Brain microvascular endothelial cell (primary cell): ENCODE data around the gene ASB18.

Experiments used
- DNase-seq: peaks from one replicate; pipeline ENCODE4 v3.0.0-alpha.2; 2020
- H3K27ac ChIP-seq: fragments of 250-450 bp; sonication (Bioruptor Pico); 2 replicates; pipeline ENCODE4 v1.5.1; 2020; ENCODE audit warnings: mild to moderate bottlenecking, moderate library complexity
- H3K27me3 ChIP-seq: fragments of 250-450 bp; sonication (Bioruptor Pico); replicated peaks from 2 replicates; pipeline ENCODE4 v1.5.1; 2020; ENCODE audit warnings: mild to moderate bottlenecking
- H3K36me3 ChIP-seq: fragments of 250-450 bp; sonication (Bioruptor Pico); replicated peaks from 2 replicates; pipeline ENCODE4 v1.5.1; 2020; ENCODE audit warnings: mild to moderate bottlenecking
- H3K4me3 ChIP-seq: 2 replicates; pipeline ENCODE4 v1.5.1; 2011; ENCODE audit warnings: low read depth, mild to moderate bottlenecking, control low read depth, low read length, moderate library complexity
- in situ Hi-C: cut with HindIII; loops from 2 replicates; pipeline ENCODE4 v1.10.0; 2017; ENCODE audit warnings: low sequenced_read_pairs, low pct_ligation_motif_present
- TF ChIP-seq, protein P1 (sequence below): IDR thresholded peaks from 2 replicates; pipeline ENCODE4 v1.5.1; 2011; ENCODE audit warnings: low read depth, mild to moderate bottlenecking, moderate library complexity, low read length, control low read depth, inconsistent platforms; ENCODE audit errors: missing control alignments

Gene ASB18

DNA sequence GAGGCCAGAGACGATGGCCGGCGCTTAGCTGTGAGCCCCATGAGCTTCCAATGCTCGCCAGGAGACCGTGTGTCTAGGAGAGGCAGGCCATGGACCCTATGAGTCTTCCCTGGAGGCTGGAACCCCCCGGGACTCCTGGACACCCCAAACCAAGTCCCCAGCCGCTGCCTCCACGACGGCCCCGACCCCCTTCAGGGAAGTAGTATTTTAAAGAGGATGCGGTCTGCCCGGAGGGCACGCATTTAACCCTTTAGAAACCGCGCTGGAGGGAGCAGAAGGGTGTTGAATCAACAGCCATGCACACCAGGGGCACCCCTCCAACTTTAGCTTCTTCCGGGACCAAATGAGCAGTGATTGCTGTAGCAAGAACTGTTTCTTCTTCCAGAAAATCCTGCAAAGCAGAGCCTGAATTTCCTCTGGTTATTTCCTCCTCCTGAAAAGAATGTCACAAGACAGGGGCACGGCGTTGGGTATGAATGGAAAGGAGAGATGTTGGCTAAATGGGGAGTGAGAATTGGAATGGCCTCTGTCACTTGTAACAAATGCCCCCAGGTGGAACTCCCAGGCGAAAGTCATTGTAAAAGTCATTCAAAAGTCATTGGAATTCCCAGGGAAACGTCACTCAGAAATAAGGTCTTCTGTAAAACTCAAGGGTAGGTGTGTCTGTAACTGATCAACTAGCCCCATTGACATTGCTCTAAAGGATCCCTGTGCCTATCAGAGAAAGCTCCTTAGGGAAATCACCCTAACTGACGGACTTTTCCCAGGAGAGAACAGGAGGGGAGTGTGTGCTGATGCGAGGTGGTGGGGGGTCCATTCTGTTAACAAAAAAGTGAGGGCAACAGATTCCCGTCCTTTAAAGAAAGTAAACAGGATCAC is 90.2 kb downstream of the ASB18 start:
- no peak for DNase-seq
- TF ChIP-seq, protein P1, sequence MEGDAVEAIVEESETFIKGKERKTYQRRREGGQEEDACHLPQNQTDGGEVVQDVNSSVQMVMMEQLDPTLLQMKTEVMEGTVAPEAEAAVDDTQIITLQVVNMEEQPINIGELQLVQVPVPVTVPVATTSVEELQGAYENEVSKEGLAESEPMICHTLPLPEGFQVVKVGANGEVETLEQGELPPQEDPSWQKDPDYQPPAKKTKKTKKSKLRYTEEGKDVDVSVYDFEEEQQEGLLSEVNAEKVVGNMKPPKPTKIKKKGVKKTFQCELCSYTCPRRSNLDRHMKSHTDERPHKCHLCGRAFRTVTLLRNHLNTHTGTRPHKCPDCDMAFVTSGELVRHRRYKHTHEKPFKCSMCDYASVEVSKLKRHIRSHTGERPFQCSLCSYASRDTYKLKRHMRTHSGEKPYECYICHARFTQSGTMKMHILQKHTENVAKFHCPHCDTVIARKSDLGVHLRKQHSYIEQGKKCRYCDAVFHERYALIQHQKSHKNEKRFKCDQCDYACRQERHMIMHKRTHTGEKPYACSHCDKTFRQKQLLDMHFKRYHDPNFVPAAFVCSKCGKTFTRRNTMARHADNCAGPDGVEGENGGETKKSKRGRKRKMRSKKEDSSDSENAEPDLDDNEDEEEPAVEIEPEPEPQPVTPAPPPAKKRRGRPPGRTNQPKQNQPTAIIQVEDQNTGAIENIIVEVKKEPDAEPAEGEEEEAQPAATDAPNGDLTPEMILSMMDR = no peak
- no peak overlapping the region for H3K4me3 ChIP-seq
- in situ Hi-C loops = no loop called here
- no peak overlapping the region for H3K27ac ChIP-seq
- peaks cover 25% of the 10 kb centered on the region for H3K27me3 ChIP-seq
- H3K36me3 ChIP-seq = no peaks in the 10 kb centered on the region

DNA sequence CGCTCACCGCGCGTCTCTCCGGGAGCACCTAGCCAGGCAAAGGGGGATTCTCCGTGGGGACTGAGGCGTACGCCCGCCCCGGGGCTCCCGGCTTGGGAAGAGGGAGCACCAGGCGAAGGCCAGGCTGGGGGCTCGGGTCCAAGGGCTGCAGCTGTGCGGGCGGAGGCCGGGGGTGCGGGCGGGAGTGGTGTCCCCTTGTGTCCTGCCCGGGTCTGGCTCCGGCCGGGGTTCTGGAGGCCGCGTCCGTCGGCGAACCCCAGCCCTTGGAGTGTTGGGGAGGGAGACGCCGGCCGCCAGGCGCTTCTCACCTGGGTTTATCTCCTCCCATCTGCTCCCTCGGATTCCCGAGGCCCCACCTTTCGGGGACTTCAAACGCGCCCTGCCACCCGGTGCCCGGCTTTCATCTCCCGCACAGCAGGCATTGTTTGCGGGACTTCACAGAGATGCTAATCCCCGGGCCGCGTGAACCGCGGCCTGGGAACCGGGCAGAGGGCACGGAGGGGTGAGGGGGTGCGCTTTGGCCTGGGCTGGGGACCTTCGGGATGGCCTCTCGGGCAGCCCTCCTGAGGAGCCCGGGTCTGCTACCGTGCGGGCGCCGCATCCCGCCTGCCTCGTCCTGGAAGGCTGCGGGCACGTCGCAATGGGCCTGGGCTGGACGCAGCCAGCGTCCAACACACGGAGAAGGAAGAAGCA is 91.0 kb downstream of the ASB18 start:
- Histone ChIP-seq H3K4me3 (no peak overlapping the region), H3K27ac (no peak overlapping the region), H3K27me3 (peaks cover 29% of the 10 kb centered on the region), H3K36me3 (no peaks in the 10 kb centered on the region)
- no peak for DNase-seq
- TF ChIP-seq, protein P1 = no peak
- in situ Hi-C loops = no loop called here

DNA sequence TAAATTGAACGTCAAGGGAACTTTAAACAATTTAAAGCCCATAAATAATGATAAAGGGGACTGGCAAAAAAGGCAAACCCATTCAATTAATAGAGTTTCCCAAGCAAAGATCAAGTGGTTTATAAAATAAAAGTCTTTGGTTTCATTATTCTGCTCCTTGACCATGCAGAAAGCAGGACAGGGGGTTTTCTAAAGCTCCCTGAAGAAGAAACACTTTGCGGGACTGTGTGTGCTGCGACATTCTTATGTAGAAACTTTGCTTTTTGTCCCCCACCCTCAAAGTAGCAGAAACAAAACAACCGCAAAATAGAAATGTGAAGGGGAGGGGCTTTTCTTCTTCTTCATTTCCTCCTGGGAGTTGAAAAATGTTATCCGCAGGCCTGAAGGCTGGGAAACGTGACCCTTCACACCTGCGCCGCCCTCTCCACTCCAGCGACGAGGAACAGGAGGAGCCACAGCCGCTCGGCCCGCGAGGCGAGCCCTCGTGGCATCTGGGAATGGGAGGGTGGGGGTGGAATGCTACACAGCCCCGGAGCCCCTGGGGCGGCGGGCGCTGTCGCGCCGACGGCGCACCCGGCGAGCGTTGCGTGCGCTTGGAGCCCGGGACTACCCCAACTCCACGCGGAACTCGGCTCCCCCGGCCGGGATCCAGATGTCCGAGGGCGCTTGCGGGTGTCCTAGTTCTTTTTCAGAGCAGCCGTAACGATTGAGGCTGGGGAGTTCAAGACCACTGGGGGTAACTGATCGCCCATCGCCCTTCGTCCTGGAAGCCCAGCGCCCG is 91.8 kb downstream of the ASB18 start:
- in situ Hi-C loops = no loop called here
- H3K27ac ChIP-seq = no peak overlapping the region
- H3K27me3 ChIP-seq = peaks cover 36% of the 10 kb centered on the region
- H3K4me3 ChIP-seq = no peak overlapping the region
- no peaks in the 10 kb centered on the region for H3K36me3 ChIP-seq
- TF ChIP-seq, protein P1 = no peak
- DNase-seq = no peak

DNA sequence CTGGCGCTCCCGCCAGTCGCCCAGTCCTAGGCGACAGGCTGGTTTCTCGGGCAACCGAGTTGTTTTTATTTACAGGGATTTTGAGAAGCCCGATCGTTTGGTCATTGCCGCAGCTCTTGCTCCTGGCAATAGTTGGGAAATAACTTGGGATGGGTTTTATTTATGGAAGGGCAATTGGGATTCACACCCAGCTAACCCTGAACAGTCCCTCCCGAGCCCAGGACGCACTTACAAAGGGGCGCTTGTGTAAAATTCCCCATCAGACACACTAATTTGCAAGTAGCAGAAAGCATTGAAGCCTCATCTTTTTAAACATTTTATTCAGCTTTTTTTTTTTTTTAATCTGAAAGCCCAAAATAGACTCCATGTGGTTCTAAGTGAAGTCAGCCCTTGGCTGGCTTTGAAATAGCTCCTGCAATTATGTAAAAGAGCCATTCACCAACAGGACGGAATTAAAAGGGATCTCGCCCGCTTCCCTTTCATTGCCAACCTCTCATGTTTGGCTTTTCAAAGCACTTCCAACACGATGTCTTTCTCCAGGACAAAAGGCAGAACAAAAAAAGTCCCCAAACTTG is 92.4 kb downstream of the ASB18 start:
- no peak for DNase-seq
- in situ Hi-C loops = no loop called here
- TF ChIP-seq, protein P1 = no peak
- Histone ChIP-seq H3K27ac (no peak overlapping the region), H3K27me3 (peaks cover 37% of the 10 kb centered on the region), H3K36me3 (no peaks in the 10 kb centered on the region), H3K4me3 (no peak overlapping the region)

DNA sequence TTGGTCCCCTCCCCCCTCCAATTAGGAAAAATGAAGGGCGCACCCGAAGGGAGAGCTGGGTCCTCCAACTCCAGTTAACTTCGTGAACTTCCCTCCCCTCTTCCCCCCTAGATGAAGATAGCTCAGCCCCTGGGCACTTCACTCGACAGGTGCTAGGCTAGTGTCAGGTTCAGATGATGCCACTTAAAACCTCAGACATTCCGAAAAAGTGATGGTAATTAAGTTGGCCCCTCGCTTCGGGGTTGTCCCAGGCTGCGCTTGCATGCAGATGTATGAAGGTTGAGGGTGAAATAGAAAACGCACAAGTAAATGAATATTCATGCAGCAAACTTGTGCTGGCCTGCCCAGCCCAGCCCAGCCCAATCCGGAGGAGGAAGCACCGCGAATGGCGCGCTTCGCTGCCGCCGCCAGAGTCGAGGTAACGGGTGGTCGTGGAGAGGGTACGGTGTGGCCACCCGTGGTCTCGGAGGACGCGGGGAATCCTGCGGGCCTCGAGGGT is 93.0 kb downstream of the ASB18 start:
- no peaks in the 10 kb centered on the region for H3K36me3 ChIP-seq
- TF ChIP-seq, protein P1 = no peak
- H3K27me3 ChIP-seq = peaks cover 38% of the 10 kb centered on the region
- H3K4me3 ChIP-seq = no peak overlapping the region
- no peak overlapping the region for H3K27ac ChIP-seq
- in situ Hi-C loops = no loop called here
- DNase-seq = no peak
